ENCODE data around the gene DSG2.
"Not testable (repeated sequence)": the region's sequence is repeated elsewhere in the genome, so short reads cannot be mapped to it uniquely, and the experiment has no call there.

DSG2 gene

GRCh38 chr18:31497836-31498573 is at the start of gene DSG2:
Gene DSG2, plus strand, starts transcription at chr18:31498177. Its CDS starts 75 bp downstream, at chr18:31498252.
- no peak for DNase-seq (ENCODE audit: low read depth in 1 of 2, low spot score in 1 of 2)

- DNase-seq (ENCODE audit: low read depth in 1 of 2, low spot score in 1 of 2): no peak
Measured at GRCh38 chr18:31450409-31450808, 47.6 kb upstream of the DSG2 start.

- no peak for DNase-seq (ENCODE audit: low read depth in 1 of 2, low spot score in 1 of 2)
Measured at GRCh38 chr18:31451625-31452024, 46.4 kb upstream of the DSG2 start.

GRCh38 chr18:31454066-31454708 is 43.8 kb upstream of the DSG2 start:
- no peak for DNase-seq (ENCODE audit: low read depth in 1 of 2, low spot score in 1 of 2)

GRCh38 chr18:31469629-31470028 is 28.3 kb upstream of the DSG2 start:
- no peak for DNase-seq (ENCODE audit: low read depth in 1 of 2, low spot score in 1 of 2)

GRCh38 chr18:31478688-31479087 is 19.3 kb upstream of the DSG2 start:
- no peak for DNase-seq (ENCODE audit: low read depth in 1 of 2, low spot score in 1 of 2)

- DNase-seq (ENCODE audit: low read depth in 1 of 2, low spot score in 1 of 2): no peak
Measured at GRCh38 chr18:31482051-31482450, 15.9 kb upstream of the DSG2 start.

GRCh38 chr18:31483396-31483795 is 14.6 kb upstream of the DSG2 start:
- no peak for DNase-seq (ENCODE audit: low read depth in 1 of 2, low spot score in 1 of 2)

- no peak for DNase-seq (ENCODE audit: low read depth in 1 of 2, low spot score in 1 of 2)
Measured at GRCh38 chr18:31484461-31484860, 13.5 kb upstream of the DSG2 start.

GRCh38 chr18:31486165-31486564 is 11.8 kb upstream of the DSG2 start:
- DNase-seq (ENCODE audit: low read depth in 1 of 2, low spot score in 1 of 2): no peak

GRCh38 chr18:31487246-31488015 is 10.5 kb upstream of the DSG2 start:
- DNase-seq (ENCODE audit: low read depth in 1 of 2, low spot score in 1 of 2): no peak

- DNase-seq (ENCODE audit: low read depth in 1 of 2, low spot score in 1 of 2): no peak
Measured at GRCh38 chr18:31489311-31489710, 8.7 kb upstream of the DSG2 start.

GRCh38 chr18:31490387-31490786 is 7.6 kb upstream of the DSG2 start:
- no peak for DNase-seq (ENCODE audit: low read depth in 1 of 2, low spot score in 1 of 2)

- no peak for DNase-seq (ENCODE audit: low read depth in 1 of 2, low spot score in 1 of 2)
Measured at GRCh38 chr18:31490833-31491232, 7.1 kb upstream of the DSG2 start.

GRCh38 chr18:31491586-31491985 is 6.4 kb upstream of the DSG2 start:
- DNase-seq (ENCODE audit: low read depth in 1 of 2, low spot score in 1 of 2): no peak

GRCh38 chr18:31492671-31493070 is 5.3 kb upstream of the DSG2 start:
- no peak for DNase-seq (ENCODE audit: low read depth in 1 of 2, low spot score in 1 of 2)

- no peak for DNase-seq (ENCODE audit: low read depth in 1 of 2, low spot score in 1 of 2)
Measured at GRCh38 chr18:31493171-31493570, 4.8 kb upstream of the DSG2 start.

GRCh38 chr18:31493941-31494340 is 4.0 kb upstream of the DSG2 start:
- no peak for DNase-seq (ENCODE audit: low read depth in 1 of 2, low spot score in 1 of 2)

GRCh38 chr18:31494705-31495244 is 3.2 kb upstream of the DSG2 start:
- not testable (repeated sequence) for DNase-seq (ENCODE audit: low read depth in 1 of 2, low spot score in 1 of 2)

- no peak for DNase-seq (ENCODE audit: low read depth in 1 of 2, low spot score in 1 of 2)
Measured at GRCh38 chr18:31497404-31497835, 557 bp upstream of the DSG2 start.

GRCh38 chr18:31498574-31499524 is 872 bp downstream of the DSG2 start:
- DNase-seq (ENCODE audit: low read depth in 1 of 2, low spot score in 1 of 2): no peak
